ENCODE measurements around the gene DYRK1A.

Gene DYRK1A

DNA sequence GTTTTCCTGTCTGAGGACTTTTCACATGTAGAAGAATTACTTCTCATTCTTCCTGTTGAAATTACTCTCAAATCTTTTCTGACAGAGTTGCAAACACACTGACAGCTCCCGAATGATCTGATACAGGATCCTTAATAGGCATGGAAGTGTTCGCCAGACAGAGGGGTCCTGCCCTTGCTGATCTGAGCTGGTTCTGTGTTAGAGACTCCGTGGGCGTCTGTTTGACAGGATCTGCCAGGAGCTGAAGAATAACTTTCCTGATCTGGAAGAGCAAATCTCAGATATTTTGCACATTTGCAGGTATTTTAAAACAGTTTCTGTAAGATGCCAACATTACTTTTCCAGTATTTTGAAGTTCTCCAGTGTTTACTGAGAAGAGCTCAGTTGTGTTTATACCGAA, 202.3 kb downstream of the DYRK1A start:
- no peak for DNase-seq

DNA sequence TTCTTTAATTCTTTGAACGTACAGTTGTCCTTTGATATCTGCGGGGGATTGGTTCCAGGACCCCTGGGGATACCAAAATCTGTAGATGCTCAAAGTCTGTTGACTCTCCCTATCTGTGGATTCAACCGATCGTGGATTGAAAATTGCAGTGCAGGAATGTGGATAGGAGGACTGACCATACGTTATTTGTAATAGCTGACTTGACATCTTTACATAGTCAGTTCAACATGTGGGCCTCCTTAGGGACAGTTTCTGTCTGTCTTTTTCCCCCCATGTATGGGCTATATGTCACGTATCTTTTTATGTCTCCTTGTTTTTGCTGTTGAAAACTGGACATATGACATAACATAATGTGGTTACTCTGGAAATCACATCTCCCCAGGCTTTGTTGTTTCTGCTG, 204.9 kb downstream of the DYRK1A start:
- no peak for DNase-seq

DNA sequence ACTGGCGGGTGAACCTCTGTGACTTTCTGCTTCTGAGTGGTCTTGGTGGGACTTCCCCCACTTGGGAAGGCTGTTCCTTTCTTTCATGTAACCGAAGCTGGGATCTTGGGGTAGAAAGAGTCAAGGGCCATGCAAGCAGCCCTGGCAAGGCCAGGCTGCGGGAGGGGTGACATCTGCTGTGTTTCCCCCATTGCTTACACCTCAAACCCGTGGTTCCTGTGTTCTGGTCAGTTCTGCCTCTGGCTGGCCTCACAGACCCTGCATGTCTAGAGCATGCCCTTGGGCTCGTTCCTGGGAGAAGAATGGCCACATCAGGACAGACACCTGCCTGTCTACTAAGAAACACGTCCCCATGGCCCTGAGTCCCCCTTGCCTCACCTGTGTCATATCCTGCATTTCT, 207.7 kb downstream of the DYRK1A start:
- no peak for DNase-seq

DNA sequence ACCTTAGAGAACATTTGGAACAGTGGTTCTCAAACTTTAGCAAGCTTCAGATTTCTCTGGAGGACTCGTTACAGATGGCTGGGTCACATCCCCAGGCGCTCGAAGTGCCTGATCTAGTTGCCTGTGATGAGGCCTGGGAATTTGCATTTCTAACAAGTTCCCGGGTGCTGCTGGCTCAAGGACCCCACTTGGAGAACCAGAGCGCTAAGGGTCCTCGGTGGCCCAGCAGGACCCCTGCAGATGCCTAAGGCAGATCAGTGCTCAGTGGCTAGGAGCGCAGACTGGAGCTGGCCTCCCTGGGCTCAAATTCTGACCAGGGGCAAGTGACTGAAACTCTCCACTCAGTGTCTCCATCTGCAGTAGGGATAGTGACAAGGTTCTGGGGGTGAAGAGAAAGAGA, 208.2 kb downstream of the DYRK1A start:
- DNase-seq = no peak

DNA sequence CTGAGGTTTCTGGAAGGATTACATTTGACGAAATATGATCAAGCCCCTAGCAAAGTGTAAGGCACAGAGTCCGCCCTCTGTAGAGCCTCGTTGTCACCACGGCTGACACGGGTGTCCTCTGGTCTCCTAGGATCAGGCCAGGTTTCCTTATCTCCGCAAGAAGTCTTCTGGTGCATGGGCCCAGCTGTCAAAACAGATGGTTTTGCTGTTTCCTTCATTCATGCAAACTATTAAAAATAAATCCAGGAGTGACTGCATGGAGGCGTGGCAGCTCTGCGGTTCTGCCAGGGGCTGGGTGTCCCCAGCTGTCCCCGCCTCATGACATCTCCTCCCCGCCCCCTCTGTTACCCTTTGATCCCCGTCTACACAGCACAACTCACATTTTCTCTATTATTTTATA, 209.0 kb downstream of the DYRK1A start:
- DNase-seq = no peak
